HG03520 (cell line): ENCODE results near the gene SCGB2A2.

Experiments used
- ATAC-seq: cut with Tn5 transposase; IDR thresholded peaks from one replicate; pipeline ENCODE4 v1.9.1; 2021; ENCODE audit warnings: mild to moderate bottlenecking, moderate library complexity; ENCODE audit not compliant: unreplicated experiment

SCGB2A2 gene

GRCh38 chr11:62298975-62299374 is 29.0 kb downstream of the SCGB2A2 start, which contains the start of gene SCGB1D4:
Gene SCGB1D4, minus strand, starts transcription at chr11:62299075. Its CDS starts 65 bp downstream, at chr11:62299010.
- no peak for ATAC-seq

- ATAC-seq: no peak
Observed at GRCh38 chr11:62306227-62306626, 36.3 kb downstream of the SCGB2A2 start.

GRCh38 chr11:62307950-62308349 is 38.0 kb downstream of the SCGB2A2 start:
- no peak for ATAC-seq

GRCh38 chr11:62309991-62310390 is 40.0 kb downstream of the SCGB2A2 start:
- ATAC-seq: no peak

GRCh38 chr11:62315431-62315830 is 45.5 kb downstream of the SCGB2A2 start:
- no peak for ATAC-seq

- no peak for ATAC-seq
Observed at GRCh38 chr11:62322524-62322923, 52.6 kb downstream of the SCGB2A2 start.
